ENCODE results near the gene MSLN.

DNA sequence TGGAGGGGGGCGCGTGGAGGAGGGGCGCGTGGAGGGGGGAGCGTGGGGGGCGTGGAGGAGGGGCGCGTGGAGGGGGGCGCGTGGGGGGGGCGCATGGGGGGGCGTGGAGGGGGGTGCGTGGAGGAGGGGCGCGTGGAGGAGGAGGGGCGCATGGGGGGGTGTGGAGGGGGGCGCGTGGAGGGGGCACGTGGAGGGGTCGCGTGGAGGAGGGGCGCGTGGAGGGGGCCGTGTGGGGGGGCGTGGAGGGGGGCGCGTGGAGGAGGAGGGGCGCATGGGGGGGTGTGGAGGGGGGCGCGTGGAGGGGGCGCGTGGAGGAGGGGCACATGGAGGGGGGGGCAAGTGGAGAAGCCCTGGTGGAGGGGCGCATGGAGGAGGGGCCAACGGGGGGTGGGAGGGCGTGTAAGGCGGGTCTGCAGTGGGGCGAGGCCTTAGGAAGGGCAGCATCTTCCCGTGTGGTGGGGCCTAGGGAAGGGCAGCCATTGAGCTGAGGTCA is 7.3 kb downstream of the MSLN start:
- TF ChIP-seq EP300 (IDR thresholded peaks at IDR 0.05; ENCODE audit: borderline replicate concordance in 1 of 2, low read depth in 2 of 2, low read length in 2 of 2), result no peak
- TF ChIP-seq, protein P1, sequence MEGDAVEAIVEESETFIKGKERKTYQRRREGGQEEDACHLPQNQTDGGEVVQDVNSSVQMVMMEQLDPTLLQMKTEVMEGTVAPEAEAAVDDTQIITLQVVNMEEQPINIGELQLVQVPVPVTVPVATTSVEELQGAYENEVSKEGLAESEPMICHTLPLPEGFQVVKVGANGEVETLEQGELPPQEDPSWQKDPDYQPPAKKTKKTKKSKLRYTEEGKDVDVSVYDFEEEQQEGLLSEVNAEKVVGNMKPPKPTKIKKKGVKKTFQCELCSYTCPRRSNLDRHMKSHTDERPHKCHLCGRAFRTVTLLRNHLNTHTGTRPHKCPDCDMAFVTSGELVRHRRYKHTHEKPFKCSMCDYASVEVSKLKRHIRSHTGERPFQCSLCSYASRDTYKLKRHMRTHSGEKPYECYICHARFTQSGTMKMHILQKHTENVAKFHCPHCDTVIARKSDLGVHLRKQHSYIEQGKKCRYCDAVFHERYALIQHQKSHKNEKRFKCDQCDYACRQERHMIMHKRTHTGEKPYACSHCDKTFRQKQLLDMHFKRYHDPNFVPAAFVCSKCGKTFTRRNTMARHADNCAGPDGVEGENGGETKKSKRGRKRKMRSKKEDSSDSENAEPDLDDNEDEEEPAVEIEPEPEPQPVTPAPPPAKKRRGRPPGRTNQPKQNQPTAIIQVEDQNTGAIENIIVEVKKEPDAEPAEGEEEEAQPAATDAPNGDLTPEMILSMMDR (IDR thresholded peaks at IDR 0.05; ENCODE audit: control extremely low read depth in 1 of 3, insufficient read depth in 1 of 3, low read depth in 1 of 3, low read length in 3 of 3), result no peak
- no peak for TF ChIP-seq POLR2A (IDR thresholded peaks at IDR 0.05; ENCODE audit: control extremely low read depth in 1 of 2, low read depth in 2 of 2, low read length in 2 of 2)
- no peak for TF ChIP-seq EZH2 (IDR thresholded peaks at IDR 0.05; ENCODE audit: low read depth, low read length, severe bottlenecking)
- TF ChIP-seq RAD21 (IDR thresholded peaks at IDR 0.05 in 1 of 2, conservative IDR thresholded peaks at IDR 0.05 in 1 of 2; ENCODE audit: low read depth in 2 of 2, low read length in 2 of 2), result no peak
- TF ChIP-seq JUND (IDR thresholded peaks at IDR 0.05; ENCODE audit: low read length), result no peak
